ENCODE measurements around the gene ALAD.
"Not testable (repeated sequence)": the region's sequence is repeated elsewhere in the genome, so short reads cannot be mapped to it uniquely, and the experiment has no call there.

Gene ALAD

DNA sequence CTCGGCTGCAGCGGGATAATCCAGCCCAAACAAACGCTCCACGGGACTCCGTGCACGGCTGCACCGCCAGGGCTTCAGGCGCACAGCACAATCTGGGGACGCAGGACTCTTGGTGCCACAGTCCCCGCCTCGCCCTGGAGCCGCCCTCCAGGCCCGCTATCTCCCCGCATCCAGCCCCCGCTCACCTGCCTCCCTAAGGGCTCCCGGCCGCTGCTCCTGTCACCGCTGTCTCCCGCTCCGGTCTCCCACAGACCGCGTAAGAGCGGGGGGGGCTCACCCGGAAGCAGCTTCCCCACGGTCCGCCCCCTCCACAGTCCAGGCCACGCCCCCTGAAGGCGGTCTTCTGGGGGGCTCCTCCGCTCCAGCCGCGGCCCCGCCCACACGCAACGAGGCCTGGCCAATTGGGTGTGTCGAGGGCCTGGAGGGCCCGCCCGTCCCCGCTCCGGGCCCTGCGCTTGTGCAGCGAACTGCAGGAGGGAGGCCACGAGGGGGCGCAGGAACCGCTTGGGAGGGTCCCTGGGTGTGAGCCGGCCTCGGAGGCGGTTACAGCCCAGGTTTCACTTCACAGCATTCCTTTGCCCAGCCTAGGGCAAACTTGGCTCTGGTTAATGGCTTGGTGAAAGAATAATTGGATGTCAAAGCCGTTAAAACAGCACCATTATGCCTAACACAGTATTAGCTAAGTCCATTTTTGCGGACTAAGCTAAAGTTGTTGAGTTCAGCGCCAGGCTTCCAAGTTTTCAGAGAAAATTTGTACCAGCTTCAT, at the start of gene ALAD:
Gene ALAD, minus strand, starts transcription at position 258 of the 766 bp plus-strand sequence. CDS start 7,725 bp downstream, outside the sequence.
- DNase-seq, result peak; percentile 98

DNA sequence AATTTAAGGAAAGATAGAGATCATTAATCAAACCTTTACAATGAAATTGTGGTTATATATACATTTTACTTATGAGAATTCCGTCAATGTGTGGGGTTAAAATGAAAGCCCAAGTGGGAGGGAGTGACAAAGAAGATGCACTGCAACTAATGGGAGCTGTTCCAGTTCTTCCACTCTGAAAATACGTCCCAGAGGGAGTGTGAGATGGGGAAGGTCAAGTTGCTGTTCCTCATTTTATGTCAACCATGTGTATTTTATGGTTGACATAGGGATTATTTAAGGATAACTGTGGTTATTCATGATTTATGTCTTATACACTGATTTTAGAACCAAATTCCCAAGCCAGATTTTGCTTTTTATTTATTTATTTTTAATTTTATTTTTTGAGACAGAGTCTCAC, 48.3 kb upstream of the ALAD start:
- DNase-seq, result no peak

GRCh38 chr9:113446323-113446740, 45.2 kb upstream of the ALAD start:
- DNase-seq, result peak; percentile 55

DNA sequence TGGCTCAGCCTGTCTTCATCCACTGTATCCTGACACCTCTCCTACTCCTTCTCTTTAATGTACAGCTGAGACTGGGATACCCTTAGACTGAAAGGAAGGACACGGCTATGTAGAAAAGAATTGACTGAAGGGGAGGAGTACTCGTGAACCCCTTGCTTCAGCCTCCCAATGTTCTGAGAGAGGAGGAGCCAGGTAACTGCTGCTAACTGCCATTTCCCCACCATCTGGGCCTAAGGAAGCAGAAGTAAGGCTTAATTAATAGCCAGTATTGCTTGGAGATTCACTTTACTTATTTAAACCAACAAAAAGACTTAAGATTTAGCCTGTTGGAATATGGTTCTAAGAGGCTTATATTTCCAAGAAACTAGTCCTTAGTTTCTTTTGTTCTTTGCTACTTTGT, 43.7 kb upstream of the ALAD start:
- DNase-seq, result no peak

GRCh38 chr9:113437716-113438115, 36.6 kb upstream of the ALAD start:
- DNase-seq, result not testable (repeated sequence)

GRCh38 chr9:113436728-113437515, 35.8 kb upstream of the ALAD start:
- DNase-seq, result no peak

DNA sequence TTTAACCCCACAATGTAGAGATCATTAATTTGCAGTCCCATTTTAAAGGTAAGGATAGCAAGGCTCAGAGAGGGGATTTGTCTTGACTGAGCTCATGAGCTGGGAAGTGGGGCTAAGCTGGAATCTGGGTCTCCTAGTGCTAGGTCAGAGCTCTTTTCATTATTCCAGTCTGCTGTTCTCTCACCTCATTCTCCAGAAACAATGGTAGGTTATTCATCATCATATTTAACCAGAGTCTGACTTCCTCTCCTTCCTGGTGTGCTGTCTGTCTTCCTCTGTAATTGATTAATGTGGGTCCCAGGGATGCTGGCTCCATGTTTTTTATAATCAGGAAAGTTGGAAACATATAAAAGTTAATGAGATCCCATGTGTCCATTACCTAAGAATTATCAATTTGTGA, 30.1 kb upstream of the ALAD start:
- no peak for DNase-seq

GRCh38 chr9:113428062-113428615, 27.1 kb upstream of the ALAD start:
- DNase-seq, result no peak

DNA sequence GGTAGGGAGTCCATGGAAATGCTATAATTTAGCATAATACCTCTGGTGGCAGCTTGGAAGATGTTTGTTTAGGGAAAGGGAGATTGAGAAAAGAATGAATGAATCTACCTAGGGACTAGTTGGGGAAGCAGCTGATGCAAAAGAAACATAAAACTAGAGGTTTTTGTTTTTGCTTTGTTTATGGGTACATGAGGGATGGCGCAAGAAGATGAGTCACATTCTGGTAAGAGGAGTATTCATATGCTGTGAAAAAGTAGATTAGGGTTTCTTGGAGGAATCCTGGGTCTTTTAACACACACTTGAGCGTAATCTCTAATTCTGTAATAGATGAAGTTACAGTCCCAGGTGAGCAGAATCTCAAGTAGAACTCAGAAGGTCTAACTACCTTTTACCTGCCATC, 26.5 kb upstream of the ALAD start:
- no peak for DNase-seq

GRCh38 chr9:113426701-113427100, 25.6 kb upstream of the ALAD start:
- DNase-seq, result no peak

GRCh38 chr9:113425072-113425471, 24.0 kb upstream of the ALAD start:
- DNase-seq, result no peak

DNA sequence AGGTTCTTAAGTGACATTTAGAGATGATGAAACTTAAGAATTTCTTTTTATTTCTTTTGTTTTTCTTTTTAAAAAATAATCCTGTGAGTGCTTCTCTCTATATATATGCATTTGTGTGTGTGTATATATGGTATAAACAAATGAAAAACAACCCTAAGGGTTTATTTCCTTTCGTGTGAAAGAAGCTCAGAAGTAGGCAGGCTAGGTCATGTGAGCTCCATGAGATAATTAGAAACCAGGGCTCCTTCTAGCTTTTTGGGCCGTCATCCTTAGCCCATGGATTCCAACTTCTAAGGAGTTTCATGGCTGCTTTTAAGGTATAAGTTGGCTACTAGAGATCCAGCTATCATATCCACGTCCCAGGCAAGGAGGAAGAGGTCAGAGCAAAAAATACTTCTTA, 20.6 kb upstream of the ALAD start:
- no peak for DNase-seq

GRCh38 chr9:113417370-113417769, 16.3 kb upstream of the ALAD start:
- DNase-seq, result no peak

DNA sequence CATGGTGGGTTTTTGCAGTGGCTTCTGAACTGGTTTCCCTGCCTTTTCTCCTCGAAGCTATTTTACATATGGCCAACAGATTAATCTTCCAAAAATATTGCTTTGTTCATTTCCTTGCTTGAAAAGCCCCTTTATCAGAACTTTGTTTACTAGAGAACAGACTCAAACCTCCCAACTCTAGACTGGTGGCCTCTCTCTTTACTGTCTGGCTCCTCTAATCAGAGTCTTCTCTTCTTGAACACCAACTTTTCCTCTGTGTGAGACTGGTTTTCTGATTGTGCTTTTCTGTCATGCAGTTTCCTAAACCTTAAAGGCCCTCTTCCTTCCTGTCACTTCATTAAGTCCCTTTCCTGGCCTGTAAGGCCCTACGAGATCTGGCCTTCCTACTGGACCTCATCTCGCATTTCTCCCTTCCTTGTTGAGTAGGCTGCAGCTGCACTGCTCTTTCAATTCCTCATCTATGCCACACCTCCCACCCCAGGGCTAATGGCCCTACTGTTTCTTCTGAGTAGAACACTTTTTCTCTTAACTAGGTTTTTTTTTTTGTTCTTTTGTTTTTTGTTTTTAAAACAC, 15.2 kb upstream of the ALAD start:
- no peak for DNase-seq

DNA sequence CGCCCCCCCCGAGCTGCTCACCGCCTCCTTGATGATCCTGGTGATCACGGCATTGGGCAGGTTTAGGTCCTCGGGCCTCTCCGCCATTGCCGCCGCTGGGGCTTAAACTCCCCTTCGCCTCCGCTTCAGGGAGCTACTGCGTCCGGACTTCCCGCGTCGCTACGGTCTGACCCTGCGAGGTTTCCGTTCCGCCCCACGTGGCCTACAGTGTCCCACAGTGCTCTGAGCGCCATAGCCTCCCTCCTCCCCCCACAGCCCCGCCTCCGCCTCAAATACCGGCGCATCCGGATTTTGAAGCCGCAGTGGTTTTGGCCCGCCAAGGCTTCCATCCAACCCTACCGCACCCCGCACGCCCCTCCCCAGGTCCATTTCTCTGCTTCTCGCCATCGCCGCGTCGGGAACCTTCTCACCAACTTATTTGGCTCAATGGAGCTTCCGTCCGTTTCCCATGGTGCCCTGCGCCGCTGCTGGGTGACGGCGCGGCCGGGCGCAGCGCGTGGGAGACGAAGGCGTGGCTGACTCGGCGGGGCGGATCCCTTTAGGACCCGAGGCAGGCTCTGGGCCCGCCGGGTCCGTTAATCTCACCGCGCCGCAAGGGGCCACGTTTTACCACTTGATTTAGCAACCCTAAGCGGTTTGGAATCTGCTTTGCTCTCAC, 9.3 kb upstream of the ALAD start, which contains the start of the genes C9orf43 and POLE3:
Gene C9orf43, plus strand, starts transcription at position 541 of the 658 bp plus-strand sequence. CDS start 2,747 bp downstream, outside the sequence.
Gene POLE3, minus strand, starts transcription at position 469 of the 658 bp plus-strand sequence. Its CDS starts 382 bp downstream, at position 87.
- DNase-seq, result peak; percentile 96

DNA sequence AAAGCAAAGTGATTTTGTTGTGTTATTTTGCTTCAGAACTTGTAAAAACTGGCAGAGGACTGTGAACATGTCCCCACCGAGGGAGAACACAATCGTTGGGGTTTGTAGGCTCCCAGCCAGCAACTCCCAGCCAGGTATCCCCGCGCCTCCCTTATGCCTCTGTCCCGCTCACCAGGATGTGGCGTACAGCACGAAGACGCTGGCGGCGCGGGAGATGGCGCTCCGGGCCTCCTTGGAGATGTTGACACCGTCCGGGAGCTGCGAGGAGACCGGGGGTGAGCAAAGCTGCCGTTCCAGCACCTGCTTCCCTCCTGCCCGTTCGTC, 8.8 kb upstream of the ALAD start:
- no peak for DNase-seq

DNA sequence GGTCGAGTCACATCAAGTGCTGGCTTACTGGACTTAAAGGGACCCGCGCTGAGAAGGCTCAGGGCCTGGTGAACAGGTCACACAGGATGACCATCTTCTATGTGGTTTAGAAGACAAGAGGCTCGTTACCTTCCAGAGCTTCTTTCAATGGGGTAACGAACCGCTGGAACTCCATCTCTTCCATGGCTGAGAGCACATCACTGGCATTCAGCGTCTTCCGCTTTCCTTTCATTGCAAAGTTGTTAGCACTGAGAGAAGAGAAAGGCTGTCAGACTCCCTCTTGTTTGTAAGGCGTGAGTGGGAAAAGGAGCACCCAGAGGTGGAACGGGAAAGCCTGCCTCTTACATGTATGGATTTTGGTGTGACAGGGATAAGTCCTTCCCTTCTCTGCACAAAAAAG, 8.4 kb upstream of the ALAD start:
- no peak for DNase-seq

DNA sequence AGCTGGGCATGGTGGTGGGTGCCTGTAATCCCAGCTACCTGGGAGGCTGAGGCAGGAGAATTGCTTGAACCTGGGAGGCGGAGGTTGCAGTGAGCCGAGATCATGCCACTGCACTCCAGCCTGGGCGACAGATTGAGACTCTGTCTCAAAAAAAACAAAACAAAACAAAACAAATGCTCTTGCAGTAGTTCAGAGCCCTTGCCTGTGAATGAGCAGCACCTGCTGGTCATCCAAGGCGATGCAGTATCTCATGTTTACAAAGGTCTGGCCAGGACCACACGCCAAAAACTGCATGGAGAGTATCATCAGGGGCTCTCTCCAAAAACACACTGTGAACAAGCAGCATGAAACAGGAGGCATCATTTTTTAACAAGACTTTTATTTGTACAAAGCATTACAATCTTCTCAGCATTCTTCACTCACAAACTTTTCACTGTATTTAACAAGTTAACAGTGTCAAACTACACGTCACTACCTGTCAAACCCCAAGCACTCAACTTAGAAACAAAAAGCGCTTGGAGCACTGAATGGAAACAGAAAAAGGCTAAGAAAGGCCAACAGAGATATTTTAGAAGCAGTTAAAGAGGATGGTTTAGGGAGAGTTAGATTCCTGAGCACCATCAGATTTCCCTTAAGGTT, 5.9 kb upstream of the ALAD start:
- peak; percentile 55 for DNase-seq

DNA sequence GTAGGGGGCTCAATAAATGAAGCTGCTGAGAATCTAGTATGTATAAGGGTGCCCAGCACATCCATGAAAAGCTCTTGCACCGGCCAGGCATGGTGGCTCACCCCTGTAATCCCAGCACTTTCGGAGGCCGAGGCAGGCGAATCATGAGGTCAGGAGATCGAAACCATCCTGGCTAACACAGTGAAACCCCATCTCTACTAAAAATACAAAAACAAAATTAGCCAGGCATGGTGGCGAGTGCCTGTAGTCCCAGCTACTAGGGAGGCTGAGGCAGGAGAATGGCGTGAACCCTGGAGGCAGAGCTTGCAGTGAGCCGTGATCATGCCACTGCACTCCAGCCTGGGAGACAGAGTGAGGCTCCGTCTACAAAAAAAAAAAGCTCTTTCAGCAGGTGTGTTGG, 5.3 kb upstream of the ALAD start:
- DNase-seq, result not testable (repeated sequence)

GRCh38 chr9:113403646-113404045, 2.6 kb upstream of the ALAD start:
- no peak for DNase-seq

DNA sequence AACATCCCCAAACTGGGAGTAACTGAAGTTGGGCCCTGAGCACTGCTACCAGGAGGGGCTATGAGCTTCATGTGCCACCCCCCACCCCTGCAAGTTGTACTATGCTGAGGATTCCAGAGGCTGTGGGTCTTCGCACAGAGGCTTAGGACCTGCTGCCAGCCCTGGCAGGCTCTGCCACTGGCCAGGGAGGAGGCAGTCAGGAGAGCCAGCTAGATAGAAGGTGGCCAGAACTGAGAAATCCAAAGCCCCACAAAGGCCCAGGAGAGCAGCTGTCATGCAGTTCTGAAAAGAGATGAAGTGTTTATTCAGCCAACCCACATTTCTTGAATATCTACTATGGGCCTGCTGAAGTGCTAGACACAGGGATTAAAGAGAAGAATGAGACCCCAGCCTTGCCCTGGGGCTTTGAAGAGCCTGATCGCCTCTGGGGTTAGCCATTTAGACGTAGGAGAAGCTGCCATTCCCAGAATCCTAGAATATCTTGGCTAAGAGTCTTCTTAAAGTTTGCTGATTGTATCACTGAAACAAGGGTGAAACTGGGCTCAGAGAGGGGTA, 1.4 kb downstream of the ALAD start:
- DNase-seq, result no peak

DNA sequence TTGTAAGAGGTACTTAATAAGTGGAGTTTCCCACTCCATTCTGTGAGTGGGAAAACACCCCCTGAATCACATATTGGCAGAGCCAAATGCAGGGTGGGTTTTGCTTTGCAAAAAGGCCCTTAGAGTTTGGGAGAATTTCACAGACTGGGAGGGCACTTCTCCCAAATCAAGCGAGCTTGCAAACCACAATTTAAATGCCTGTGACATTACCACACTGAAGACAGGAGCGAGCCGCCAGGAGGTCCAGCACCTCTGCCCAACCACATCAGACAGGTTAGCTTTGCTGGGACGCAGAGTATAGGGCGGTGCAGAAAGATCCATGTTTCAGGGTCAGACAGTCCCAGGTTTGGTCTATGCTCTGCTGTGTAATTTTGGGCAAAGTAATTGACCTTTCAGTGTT, 2.3 kb downstream of the ALAD start:
- no peak for DNase-seq
